ENCODE results near the gene SLC35F4.

DNA sequence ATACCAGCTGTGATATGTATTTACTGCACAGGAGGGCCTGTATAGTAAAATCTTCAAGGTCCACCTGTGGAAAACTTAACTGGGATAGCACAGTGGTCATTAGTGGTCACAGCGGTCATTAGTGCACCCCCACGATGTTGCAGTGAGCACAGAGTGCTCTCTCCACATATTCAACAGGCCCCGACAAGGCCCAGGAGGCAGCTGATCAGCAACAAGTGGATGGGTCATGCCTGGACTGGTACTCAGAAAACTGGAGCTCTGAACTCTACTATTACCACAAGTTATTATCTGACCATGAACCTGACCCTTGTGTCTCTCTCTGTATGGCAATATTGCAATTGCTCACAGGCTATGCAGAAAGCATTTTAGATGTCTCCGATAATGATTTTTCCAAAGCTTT is 129.5 kb downstream of the SLC35F4 start:
- TF ChIP-seq, protein P1, sequence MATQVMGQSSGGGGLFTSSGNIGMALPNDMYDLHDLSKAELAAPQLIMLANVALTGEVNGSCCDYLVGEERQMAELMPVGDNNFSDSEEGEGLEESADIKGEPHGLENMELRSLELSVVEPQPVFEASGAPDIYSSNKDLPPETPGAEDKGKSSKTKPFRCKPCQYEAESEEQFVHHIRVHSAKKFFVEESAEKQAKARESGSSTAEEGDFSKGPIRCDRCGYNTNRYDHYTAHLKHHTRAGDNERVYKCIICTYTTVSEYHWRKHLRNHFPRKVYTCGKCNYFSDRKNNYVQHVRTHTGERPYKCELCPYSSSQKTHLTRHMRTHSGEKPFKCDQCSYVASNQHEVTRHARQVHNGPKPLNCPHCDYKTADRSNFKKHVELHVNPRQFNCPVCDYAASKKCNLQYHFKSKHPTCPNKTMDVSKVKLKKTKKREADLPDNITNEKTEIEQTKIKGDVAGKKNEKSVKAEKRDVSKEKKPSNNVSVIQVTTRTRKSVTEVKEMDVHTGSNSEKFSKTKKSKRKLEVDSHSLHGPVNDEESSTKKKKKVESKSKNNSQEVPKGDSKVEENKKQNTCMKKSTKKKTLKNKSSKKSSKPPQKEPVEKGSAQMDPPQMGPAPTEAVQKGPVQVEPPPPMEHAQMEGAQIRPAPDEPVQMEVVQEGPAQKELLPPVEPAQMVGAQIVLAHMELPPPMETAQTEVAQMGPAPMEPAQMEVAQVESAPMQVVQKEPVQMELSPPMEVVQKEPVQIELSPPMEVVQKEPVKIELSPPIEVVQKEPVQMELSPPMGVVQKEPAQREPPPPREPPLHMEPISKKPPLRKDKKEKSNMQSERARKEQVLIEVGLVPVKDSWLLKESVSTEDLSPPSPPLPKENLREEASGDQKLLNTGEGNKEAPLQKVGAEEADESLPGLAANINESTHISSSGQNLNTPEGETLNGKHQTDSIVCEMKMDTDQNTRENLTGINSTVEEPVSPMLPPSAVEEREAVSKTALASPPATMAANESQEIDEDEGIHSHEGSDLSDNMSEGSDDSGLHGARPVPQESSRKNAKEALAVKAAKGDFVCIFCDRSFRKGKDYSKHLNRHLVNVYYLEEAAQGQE (IDR thresholded peaks at IDR 0.05; ENCODE audit: low read depth), result no peak
- TF ChIP-seq CEBPB (IDR thresholded peaks at IDR 0.05), result no peak
- no peak for TF ChIP-seq FOXM1 (IDR thresholded peaks at IDR 0.05; ENCODE audit: borderline replicate concordance, low read depth)
- TF ChIP-seq YY1 (IDR thresholded peaks at IDR 0.05; ENCODE audit: low read depth), result no peak
- TF ChIP-seq EP300 (IDR thresholded peaks at IDR 0.05; ENCODE audit: borderline replicate concordance), result no peak
- TF ChIP-seq ZBTB7A (IDR thresholded peaks at IDR 0.05; ENCODE audit: low read depth), result no peak
- no peak for TF ChIP-seq CREB1 (IDR thresholded peaks at IDR 0.05; ENCODE audit: low read depth)
- TF ChIP-seq, protein P2, sequence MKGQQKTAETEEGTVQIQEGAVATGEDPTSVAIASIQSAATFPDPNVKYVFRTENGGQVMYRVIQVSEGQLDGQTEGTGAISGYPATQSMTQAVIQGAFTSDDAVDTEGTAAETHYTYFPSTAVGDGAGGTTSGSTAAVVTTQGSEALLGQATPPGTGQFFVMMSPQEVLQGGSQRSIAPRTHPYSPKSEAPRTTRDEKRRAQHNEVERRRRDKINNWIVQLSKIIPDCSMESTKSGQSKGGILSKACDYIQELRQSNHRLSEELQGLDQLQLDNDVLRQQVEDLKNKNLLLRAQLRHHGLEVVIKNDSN (IDR thresholded peaks at IDR 0.05), result no peak
- TF ChIP-seq TCF12 (IDR thresholded peaks at IDR 0.05; ENCODE audit: low read depth), result no peak

Measured in Ishikawa (cell line).